Activated CD4-positive, alpha-beta T cell treated with anti-CD3 and anti-CD28 coated beads, Interleukin-10, Interleukin-2, amounts not matched to agents 100 ng/mL and 50 ng/mL, durations not matched to agents 16 hours and 8 hours (primary cell): ENCODE results near the gene ARFGAP2.
"Not testable (repeated sequence)": the region's sequence is repeated elsewhere in the genome, so short reads cannot be mapped to it uniquely, and the experiment has no call there.

Source experiments
- DNase-seq: peaks from one replicate; pipeline ENCODE4 v3.0.0-alpha.2; 2020

The ARFGAP2 gene

DNA sequence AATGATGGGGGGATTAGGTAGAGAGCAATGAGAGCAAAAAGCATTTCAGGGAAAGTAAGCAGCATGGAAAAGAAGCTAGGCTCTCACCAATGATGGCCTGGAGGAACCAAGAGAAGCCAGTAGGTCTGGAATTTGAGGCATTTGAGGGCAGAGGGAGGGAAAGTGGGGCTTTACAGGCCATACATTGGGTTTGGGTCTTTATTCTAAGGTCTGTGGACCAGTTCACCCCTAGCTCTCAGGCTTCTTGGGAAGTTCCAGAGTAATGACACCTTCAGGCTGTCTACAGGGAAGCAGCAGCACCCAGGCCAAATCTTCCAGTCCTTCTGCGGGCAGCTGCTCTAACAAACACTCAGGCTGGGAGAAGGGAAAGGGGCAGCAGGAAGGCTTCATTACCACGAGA, 29.4 kb downstream of the ARFGAP2 start:
- no peak for DNase-seq

GRCh38 chr11:47144541-47144940, 32.1 kb downstream of the ARFGAP2 start:
- DNase-seq, result no peak

DNA sequence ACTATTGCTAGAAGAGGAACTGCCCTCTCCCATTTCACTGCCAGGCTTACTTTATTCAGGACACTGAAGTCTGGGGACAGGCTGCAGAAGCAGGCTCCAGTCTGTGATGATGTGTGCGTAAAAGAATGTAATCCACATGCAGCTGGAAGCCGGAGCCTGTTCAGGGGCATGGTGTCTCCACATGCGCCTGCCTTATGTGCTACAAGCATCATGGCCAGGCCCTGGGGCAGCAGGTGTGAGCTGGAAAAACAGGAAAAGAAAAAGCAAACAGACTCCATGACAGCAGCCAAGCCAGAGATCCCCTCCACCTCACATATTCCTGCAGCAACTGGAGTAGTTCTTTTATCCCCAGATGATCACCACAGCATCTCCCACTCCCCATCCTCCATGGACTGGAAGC, 33.4 kb downstream of the ARFGAP2 start:
- no peak for DNase-seq

DNA sequence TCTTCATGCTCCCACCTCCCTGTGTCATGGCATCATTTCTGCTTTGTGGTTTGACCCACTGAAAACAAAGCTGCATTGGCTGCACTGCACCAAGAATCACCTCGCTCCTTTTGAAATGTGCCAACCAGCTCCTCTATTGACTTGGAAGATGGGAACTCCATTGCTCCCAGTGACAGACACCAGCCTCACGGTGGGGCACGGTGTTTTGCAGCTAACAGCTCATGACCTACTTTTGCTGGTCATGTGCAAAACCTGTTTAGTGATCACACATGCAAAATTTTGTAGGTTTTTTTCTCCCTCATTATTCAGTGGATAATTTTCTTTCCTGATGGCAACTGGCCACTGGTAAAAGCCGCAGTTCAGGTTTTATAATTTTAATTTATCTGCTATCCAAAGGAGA, 36.8 kb downstream of the ARFGAP2 start:
- no peak for DNase-seq

GRCh38 chr11:47137476-47137875, 39.2 kb downstream of the ARFGAP2 start:
- no peak for DNase-seq

DNA sequence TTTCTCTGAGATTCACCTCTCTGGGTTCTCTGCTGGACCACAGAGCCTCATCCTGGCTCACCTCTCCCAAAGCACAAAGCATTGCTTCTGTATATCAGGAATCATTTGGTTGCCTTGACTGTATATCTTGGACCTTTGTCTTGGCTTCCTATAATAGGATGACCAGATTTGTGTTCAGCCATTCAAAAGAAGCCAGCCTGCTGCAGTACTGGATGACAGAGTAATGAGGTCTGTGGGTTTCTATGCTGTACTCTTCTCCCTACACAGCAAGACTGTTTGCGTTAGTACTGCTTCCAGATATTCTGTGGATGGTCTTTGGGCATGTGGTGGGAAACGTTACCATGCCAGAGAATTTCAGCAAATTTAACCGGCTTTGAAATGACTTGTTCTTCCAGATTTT, 39.8 kb downstream of the ARFGAP2 start:
- no peak for DNase-seq

DNA sequence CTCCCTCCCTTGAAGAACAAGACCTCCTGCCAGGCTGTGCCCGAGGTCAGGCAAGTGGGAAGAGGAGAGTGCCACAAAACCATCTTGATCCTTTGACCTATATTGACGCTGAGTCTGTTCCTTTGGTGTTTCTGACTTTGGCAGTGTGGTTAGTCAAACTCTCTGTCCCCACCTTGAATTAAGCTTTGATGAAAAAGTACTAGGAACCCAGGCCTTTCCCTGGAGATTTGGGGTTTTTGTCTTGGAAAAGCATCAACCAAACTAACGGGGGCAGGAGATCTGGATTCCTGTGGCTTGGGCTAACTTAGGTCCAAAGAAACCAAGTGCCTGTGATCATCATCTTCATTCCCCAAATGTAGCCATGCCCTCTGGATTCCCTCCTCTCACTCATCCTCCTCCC, 40.4 kb downstream of the ARFGAP2 start:
- DNase-seq, result no peak

DNA sequence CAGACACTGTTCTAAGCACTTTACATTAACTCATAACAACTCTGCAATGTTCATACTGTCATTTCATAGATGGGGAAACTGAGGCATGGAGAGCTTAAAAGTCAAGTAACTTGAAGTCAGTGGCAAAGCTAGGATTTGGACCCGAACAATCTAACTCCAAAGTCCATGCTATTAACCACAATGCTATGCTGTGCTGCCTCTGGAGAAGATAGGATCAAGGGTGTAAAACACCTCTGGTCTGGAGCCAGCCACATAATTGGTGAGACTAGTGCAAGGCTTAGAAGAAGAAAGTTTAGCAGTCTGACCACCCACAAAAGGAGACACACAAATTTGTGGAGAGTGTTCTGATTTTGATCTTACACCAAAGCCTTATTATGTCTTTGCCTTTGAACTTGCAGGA, 43.7 kb downstream of the ARFGAP2 start:
- no peak for DNase-seq

GRCh38 chr11:47132490-47132889, 44.2 kb downstream of the ARFGAP2 start:
- no peak for DNase-seq

GRCh38 chr11:47131136-47131535, 45.5 kb downstream of the ARFGAP2 start:
- DNase-seq, result no peak

- no peak for DNase-seq
These were observed 46.1 kb downstream of the ARFGAP2 start for GRCh38 chr11:47130543-47130942.

- DNase-seq, result no peak
These were observed 49.5 kb downstream of the ARFGAP2 start for GRCh38 chr11:47127213-47127612.

DNA sequence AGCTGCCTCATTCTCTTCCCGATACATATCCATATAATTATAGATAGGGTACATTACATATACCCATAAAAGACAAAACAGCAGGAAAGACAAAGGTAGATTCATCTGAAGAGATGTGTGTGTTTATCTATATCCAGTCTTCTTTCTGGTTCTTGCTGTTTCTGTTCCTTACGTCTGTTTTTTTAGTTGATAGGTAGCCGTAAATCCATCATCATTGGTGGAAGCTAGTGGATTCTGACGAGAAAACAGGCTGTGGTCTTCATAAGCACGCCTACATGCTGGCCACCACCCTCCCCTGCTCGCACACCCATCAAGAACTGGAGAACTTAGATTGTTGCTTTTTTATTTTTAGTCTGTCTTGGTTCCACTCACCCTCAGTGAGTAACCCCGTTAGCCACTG, 51.6 kb downstream of the ARFGAP2 start:
- no peak for DNase-seq

- DNase-seq, result no peak
These were observed 52.0 kb downstream of the ARFGAP2 start for GRCh38 chr11:47124675-47125074.

DNA sequence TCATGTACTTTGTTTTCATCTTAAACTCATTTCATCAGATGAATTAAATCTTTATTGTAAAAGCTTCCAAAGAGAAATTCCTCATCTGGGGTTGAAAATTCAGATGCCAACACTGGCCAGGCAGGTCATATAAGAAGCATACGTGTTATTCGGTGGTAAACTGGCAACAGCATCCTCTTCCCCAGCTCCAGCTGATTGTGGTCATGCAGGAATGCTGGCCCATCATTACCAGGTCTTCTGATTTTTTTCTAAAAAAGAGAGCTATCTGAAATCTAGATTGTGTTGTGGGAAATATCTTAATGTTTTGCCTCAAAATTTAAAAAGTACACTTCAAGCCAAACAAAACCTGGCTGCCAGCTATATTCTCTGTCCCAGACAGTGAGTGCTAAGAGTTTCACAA, 53.6 kb downstream of the ARFGAP2 start:
- no peak for DNase-seq

- no peak for DNase-seq
These were observed 54.9 kb downstream of the ARFGAP2 start for GRCh38 chr11:47121731-47122130.

GRCh38 chr11:47121056-47121455, 55.6 kb downstream of the ARFGAP2 start:
- DNase-seq, result no peak

- not testable (repeated sequence) for DNase-seq
These were observed 57.6 kb downstream of the ARFGAP2 start for GRCh38 chr11:47118958-47119688.
